ENCODE data around the gene RMDN2. TPM values are rescaled to one million over a fixed set of nuclear protein-coding genes. Genes with fewer than 3 reads are reported as not detected.

RMDN2 gene
- total RNA-seq, 1 experiment from 2014 or later, result 4.4 TPM

- no peaks in the 10 kb centered on the region for H3K36me3 ChIP-seq (ENCODE audit: control insufficient read depth, insufficient read depth, low read length)
- H3K27ac ChIP-seq (ENCODE audit: low read length), result no peak overlapping the region
- TF ChIP-seq TCF7L2 (IDR thresholded peaks at IDR 0.05; ENCODE audit: low read depth, low read length) (no peak), POLR2AphosphoS5 (IDR thresholded peaks at IDR 0.05; ENCODE audit: low read depth, low read length) (no peak)
- peaks cover 6% of the 10 kb centered on the region; the same call in 1 of the 2 replicates for H3K27me3 ChIP-seq (ENCODE audit: control insufficient read depth, insufficient read depth, low read length)
- in situ Hi-C loops (cut with HindIII; ENCODE audit: low pct_unique_long_range_greater_than_20kb, low sequenced_read_pairs), result no loop called here
- no peaks in the 10 kb centered on the region for H3K9me3 ChIP-seq (ENCODE audit: control insufficient read depth, insufficient read depth, low read depth, low read length)
- ATAC-seq, result no peak
- CTCF ChIA-PET, result no interaction called here
- DNase-seq (ENCODE audit: low read depth, low spot score), result no peak
- no peak overlapping the region for H3K4me3 ChIP-seq (ENCODE audit: low read depth in 2 of 2, low read length in 2 of 2)
- BruUV-seq (replicated peaks), result no TSS peak
- POLR2A ChIA-PET, result interaction anchor here (0.7 kb wide), 1 partner anchor 615 kb away, joined by 3 read pairs; no protein-coding TSS in a partner anchor
- no peaks in the 10 kb centered on the region for H3K4me1 ChIP-seq (ENCODE audit: control insufficient read depth, insufficient read depth, low read length)
- intact Hi-C loops (cut with micrococcal nuclease; ENCODE audit: unreplicated experiment), result no loop called here
Measured at GRCh38 chr2:37911296-37911873, 13.7 kb upstream of the RMDN2 start.

- intact Hi-C loops (cut with micrococcal nuclease; ENCODE audit: unreplicated experiment) (no loop called here), in situ Hi-C loops (cut with HindIII; ENCODE audit: low pct_unique_long_range_greater_than_20kb, low sequenced_read_pairs) (no loop called here)
- peaks cover 7% of the 10 kb centered on the region; the same call in 1 of the 2 replicates for H3K27me3 ChIP-seq (ENCODE audit: control insufficient read depth, insufficient read depth, low read length)
- no peaks in the 10 kb centered on the region for H3K9me3 ChIP-seq (ENCODE audit: control insufficient read depth, insufficient read depth, low read depth, low read length)
- DNase-seq (ENCODE audit: low read depth, low spot score) (no peak), ATAC-seq (no peak)
- H3K4me1 ChIP-seq (ENCODE audit: control insufficient read depth, insufficient read depth, low read length), result no peaks in the 10 kb centered on the region
- no peak for TF ChIP-seq REST (IDR thresholded peaks at IDR 0.05; ENCODE audit: insufficient read depth in 1 of 2, low read depth in 2 of 2, low read length in 1 of 2)
- TF ChIP-seq SIN3A (IDR thresholded peaks at IDR 0.05; ENCODE audit: borderline replicate concordance, insufficient read depth, low read depth, low read length), result no peak
- no peak for TF ChIP-seq TCF7L2 (IDR thresholded peaks at IDR 0.05; ENCODE audit: low read depth, low read length)
- no peak overlapping the region for H3K27ac ChIP-seq (ENCODE audit: low read length)
- no peak overlapping the region for H3K4me3 ChIP-seq (ENCODE audit: low read depth in 2 of 2, low read length in 2 of 2)
- no TSS peak for BruUV-seq (replicated peaks)
- no peaks in the 10 kb centered on the region for H3K36me3 ChIP-seq (ENCODE audit: control insufficient read depth, insufficient read depth, low read length)
- ChIA-PET CTCF (no interaction called here), POLR2A (interaction anchor here (0.7 kb wide), 1 partner anchor 616 kb away, joined by 3 read pairs; no protein-coding TSS in a partner anchor)
Measured at GRCh38 chr2:37912056-37912455, 13.0 kb upstream of the RMDN2 start.

DNA sequence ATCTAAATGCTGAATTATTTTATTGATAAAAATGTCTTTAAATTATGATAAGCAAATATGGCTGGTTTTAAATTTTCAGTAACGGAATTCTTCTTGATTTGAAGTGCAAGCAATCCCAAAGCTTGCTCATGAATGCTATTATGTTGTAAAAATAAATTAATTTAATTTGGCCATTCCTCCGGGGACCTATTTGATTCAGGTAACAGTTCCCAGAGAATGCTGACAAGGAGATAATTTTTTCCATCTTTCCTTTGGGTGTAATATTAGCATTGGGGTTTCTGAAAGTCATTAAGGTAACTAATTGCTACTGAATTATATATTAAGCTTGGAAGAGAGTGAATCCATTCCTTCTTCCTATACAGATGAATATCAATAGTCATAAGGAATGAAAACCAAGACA is 12.5 kb upstream of the RMDN2 start:
- H3K4me1 ChIP-seq (ENCODE audit: control insufficient read depth, insufficient read depth, low read length), result no peaks in the 10 kb centered on the region
- no peaks in the 10 kb centered on the region for H3K36me3 ChIP-seq (ENCODE audit: control insufficient read depth, insufficient read depth, low read length)
- no TSS peak for BruUV-seq (replicated peaks)
- H3K27ac ChIP-seq (ENCODE audit: low read length), result no peak overlapping the region
- DNase-seq (ENCODE audit: low read depth, low spot score) (no peak), ATAC-seq (no peak)
- no peaks in the 10 kb centered on the region for H3K9me3 ChIP-seq (ENCODE audit: control insufficient read depth, insufficient read depth, low read depth, low read length)
- no peak overlapping the region for H3K4me3 ChIP-seq (ENCODE audit: low read depth in 2 of 2, low read length in 2 of 2)
- in situ Hi-C loops (cut with HindIII; ENCODE audit: low pct_unique_long_range_greater_than_20kb, low sequenced_read_pairs) (no loop called here), intact Hi-C loops (cut with micrococcal nuclease; ENCODE audit: unreplicated experiment) (no loop called here)
- peaks cover 7% of the 10 kb centered on the region; the same call in 1 of the 2 replicates for H3K27me3 ChIP-seq (ENCODE audit: control insufficient read depth, insufficient read depth, low read length)
- ChIA-PET POLR2A (no interaction called here), CTCF (no interaction called here)
- TF ChIP-seq POLR2AphosphoS5 (IDR thresholded peaks at IDR 0.05; ENCODE audit: low read depth, low read length) (no peak), TCF7L2 (IDR thresholded peaks at IDR 0.05; ENCODE audit: low read depth, low read length) (no peak), REST (IDR thresholded peaks at IDR 0.05; ENCODE audit: insufficient read depth in 1 of 2, low read depth in 2 of 2, low read length in 1 of 2) (no peak), SIN3A (IDR thresholded peaks at IDR 0.05; ENCODE audit: borderline replicate concordance, insufficient read depth, low read depth, low read length) (no peak)
- TF ChIP-seq, protein P1, sequence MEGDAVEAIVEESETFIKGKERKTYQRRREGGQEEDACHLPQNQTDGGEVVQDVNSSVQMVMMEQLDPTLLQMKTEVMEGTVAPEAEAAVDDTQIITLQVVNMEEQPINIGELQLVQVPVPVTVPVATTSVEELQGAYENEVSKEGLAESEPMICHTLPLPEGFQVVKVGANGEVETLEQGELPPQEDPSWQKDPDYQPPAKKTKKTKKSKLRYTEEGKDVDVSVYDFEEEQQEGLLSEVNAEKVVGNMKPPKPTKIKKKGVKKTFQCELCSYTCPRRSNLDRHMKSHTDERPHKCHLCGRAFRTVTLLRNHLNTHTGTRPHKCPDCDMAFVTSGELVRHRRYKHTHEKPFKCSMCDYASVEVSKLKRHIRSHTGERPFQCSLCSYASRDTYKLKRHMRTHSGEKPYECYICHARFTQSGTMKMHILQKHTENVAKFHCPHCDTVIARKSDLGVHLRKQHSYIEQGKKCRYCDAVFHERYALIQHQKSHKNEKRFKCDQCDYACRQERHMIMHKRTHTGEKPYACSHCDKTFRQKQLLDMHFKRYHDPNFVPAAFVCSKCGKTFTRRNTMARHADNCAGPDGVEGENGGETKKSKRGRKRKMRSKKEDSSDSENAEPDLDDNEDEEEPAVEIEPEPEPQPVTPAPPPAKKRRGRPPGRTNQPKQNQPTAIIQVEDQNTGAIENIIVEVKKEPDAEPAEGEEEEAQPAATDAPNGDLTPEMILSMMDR (IDR thresholded peaks at IDR 0.05), result no peak
